ENCODE data around the gene PCNP. TPM values are rescaled to one million over a fixed set of nuclear protein-coding genes. Genes with fewer than 3 reads are reported as not detected.

PCNP gene
- total RNA-seq, 2 experiments from 2014 or later = 49.2 to 153 TPM

GRCh38 chr3:101619734-101620133 lies 45.8 kb downstream of the PCNP start:
- BruUV-seq (replicated peaks) = no TSS peak
- TF ChIP-seq CTCF (conservative IDR thresholded peaks at IDR 0.05; ENCODE audit: low read length) = no peak
- TF ChIP-seq EZH2phosphoT487 (IDR thresholded peaks at IDR 0.05; ENCODE audit: borderline replicate concordance, low read depth, low read length) = no peak
- Histone ChIP-seq H3K9me2 (ENCODE audit: insufficient read depth, low read length) (no peaks in the 10 kb centered on the region), H3K36me3 (ENCODE audit: insufficient read depth, low read length) (no peaks in the 10 kb centered on the region), H3K27ac (ENCODE audit: low read depth, low read length, poor library complexity, severe bottlenecking) (no peak overlapping the region), H4K20me1 (ENCODE audit: insufficient read depth, low read length) (no peaks in the 10 kb centered on the region), H3K4me3 (ENCODE audit: low read depth, low read length, poor library complexity, severe bottlenecking) (no peak overlapping the region), H2AFZ (ENCODE audit: low read length) (no peak overlapping the region), H3K4me2 (ENCODE audit: low read length) (no peak overlapping the region), H3K9me3 (ENCODE audit: low read length) (no peaks in the 10 kb centered on the region), H3K4me1 (ENCODE audit: insufficient read depth, low read length, poor library complexity, severe bottlenecking) (no peaks in the 10 kb centered on the region), H3K79me2 (ENCODE audit: insufficient read depth, low read depth, low read length) (no peaks in the 10 kb centered on the region)
- ChIA-PET POLR2A (no interaction called here), CTCF (ENCODE audit: unreplicated experiment) (no interaction called here)
- no peak for DNase-seq (ENCODE audit: low spot score)
- intact Hi-C loops (cut with micrococcal nuclease; ENCODE audit: unreplicated experiment) = no loop called here

DNA sequence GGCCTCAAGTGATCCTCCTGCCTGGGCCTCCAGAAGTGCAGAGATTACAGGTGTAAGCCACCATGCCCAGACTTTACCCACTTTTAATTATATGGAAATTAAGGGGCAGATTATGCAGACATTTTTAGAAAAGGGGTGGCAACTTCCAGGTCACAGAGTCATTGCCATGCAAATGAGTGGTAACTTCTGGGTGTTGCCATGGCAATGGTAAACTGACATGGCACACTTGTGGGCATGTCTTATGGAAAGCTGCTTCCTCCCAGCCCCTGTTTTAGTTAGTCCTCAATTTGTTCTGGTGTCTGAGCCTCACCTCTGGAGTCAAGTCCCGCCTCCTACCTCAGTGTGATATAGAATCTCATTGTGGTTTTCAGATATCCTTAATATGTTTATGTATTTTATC lies 49.7 kb downstream of the PCNP start:
- H3K9me3 ChIP-seq (ENCODE audit: low read length) = no peaks in the 10 kb centered on the region
- intact Hi-C loops (cut with micrococcal nuclease; ENCODE audit: unreplicated experiment) = no loop called here
- H4K20me1 ChIP-seq (ENCODE audit: insufficient read depth, low read length) = no peaks in the 10 kb centered on the region
- H3K9me2 ChIP-seq (ENCODE audit: insufficient read depth, low read length) = no peaks in the 10 kb centered on the region
- ChIA-PET CTCF (ENCODE audit: unreplicated experiment) (no interaction called here), POLR2A (no interaction called here)
- H3K79me2 ChIP-seq (ENCODE audit: insufficient read depth, low read depth, low read length) = no peaks in the 10 kb centered on the region
- H3K4me2 ChIP-seq (ENCODE audit: low read length) = no peak overlapping the region
- no TSS peak for BruUV-seq (replicated peaks)
- H2AFZ ChIP-seq (ENCODE audit: low read length) = no peak overlapping the region
- TF ChIP-seq EZH2phosphoT487 (IDR thresholded peaks at IDR 0.05; ENCODE audit: borderline replicate concordance, low read depth, low read length) = no peak
- no peak for TF ChIP-seq CTCF (conservative IDR thresholded peaks at IDR 0.05; ENCODE audit: low read length)
- no peaks in the 10 kb centered on the region for H3K36me3 ChIP-seq (ENCODE audit: insufficient read depth, low read length)
- no peaks in the 10 kb centered on the region for H3K4me1 ChIP-seq (ENCODE audit: insufficient read depth, low read length, poor library complexity, severe bottlenecking)
- no peak for DNase-seq (ENCODE audit: low spot score)
- H3K27ac ChIP-seq (ENCODE audit: low read depth, low read length, poor library complexity, severe bottlenecking) = no peak overlapping the region
- no peak overlapping the region for H3K4me3 ChIP-seq (ENCODE audit: low read depth, low read length, poor library complexity, severe bottlenecking)

DNA sequence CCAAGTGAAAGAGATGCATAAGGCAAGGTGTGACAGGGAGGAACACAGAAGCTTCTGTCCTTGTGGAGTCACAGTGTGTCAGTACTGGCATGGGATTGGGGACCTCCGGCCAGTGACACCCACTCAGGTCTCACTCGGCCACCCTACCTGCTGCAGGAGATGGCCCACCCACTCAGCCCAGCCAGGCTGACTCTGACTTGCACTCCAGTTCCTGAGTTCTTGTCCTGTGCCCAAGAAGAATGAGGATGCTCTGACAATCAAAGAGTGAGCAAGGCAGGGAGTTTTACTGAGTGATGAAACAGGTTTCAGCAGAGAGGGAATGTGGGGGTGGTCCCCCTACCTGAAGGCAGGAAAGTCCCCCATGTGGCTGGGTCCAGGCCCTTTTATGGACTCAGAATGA lies 50.9 kb downstream of the PCNP start:
- H3K4me3 ChIP-seq (ENCODE audit: low read depth, low read length, poor library complexity, severe bottlenecking) = no peak overlapping the region
- no peak overlapping the region for H3K27ac ChIP-seq (ENCODE audit: low read depth, low read length, poor library complexity, severe bottlenecking)
- TF ChIP-seq CTCF (conservative IDR thresholded peaks at IDR 0.05; ENCODE audit: low read length) = no peak
- no peak for TF ChIP-seq EZH2phosphoT487 (IDR thresholded peaks at IDR 0.05; ENCODE audit: borderline replicate concordance, low read depth, low read length)
- intact Hi-C loops (cut with micrococcal nuclease; ENCODE audit: unreplicated experiment) = no loop called here
- H3K4me1 ChIP-seq (ENCODE audit: insufficient read depth, low read length, poor library complexity, severe bottlenecking) = no peaks in the 10 kb centered on the region
- no peaks in the 10 kb centered on the region for H3K36me3 ChIP-seq (ENCODE audit: insufficient read depth, low read length)
- H4K20me1 ChIP-seq (ENCODE audit: insufficient read depth, low read length) = no peaks in the 10 kb centered on the region
- no peaks in the 10 kb centered on the region for H3K79me2 ChIP-seq (ENCODE audit: insufficient read depth, low read depth, low read length)
- no TSS peak for BruUV-seq (replicated peaks)
- CTCF ChIA-PET (ENCODE audit: unreplicated experiment) = no interaction called here
- no peak for DNase-seq (ENCODE audit: low spot score)
- POLR2A ChIA-PET = interaction anchor here (0.7 kb wide), 2 partner anchors 44 to 60 kb away, joined by 3 read pairs; no protein-coding TSS in a partner anchor
- H3K9me2 ChIP-seq (ENCODE audit: insufficient read depth, low read length) = no peaks in the 10 kb centered on the region
- no peaks in the 10 kb centered on the region for H3K9me3 ChIP-seq (ENCODE audit: low read length)
- H3K4me2 ChIP-seq (ENCODE audit: low read length) = no peak overlapping the region
- no peak overlapping the region for H2AFZ ChIP-seq (ENCODE audit: low read length)
